ENCODE data around the gene TNNT3.

GRCh38 chr11:1884303-1884700 is 35.2 kb upstream of the TNNT3 start:
- TF ChIP-seq CTCF (IDR thresholded peaks at IDR 0.05): no peak
- no peak for TF ChIP-seq POLR2AphosphoS5 (IDR thresholded peaks at IDR 0.05)

Data from prostate gland (tissue), 2 donors.